ENCODE results near the gene SPRR2A.
"Not testable (repeated sequence)": the region's sequence is repeated elsewhere in the genome, so short reads cannot be mapped to it uniquely, and the experiment has no call there.

SPRR2A gene

GRCh38 chr1:153023109-153023508, 34.2 kb downstream of the SPRR2A start:
- DNase-seq = no peak

- not testable (repeated sequence) for DNase-seq
Observed at GRCh38 chr1:153022340-153022739, 35.0 kb downstream of the SPRR2A start.

GRCh38 chr1:153021829-153022228, 35.5 kb downstream of the SPRR2A start:
- not testable (repeated sequence) for DNase-seq

- not testable (repeated sequence) for DNase-seq
Observed at GRCh38 chr1:153011235-153011758, 46.0 kb downstream of the SPRR2A start.
